ENCODE results near the gene IL22RA2.

DNA sequence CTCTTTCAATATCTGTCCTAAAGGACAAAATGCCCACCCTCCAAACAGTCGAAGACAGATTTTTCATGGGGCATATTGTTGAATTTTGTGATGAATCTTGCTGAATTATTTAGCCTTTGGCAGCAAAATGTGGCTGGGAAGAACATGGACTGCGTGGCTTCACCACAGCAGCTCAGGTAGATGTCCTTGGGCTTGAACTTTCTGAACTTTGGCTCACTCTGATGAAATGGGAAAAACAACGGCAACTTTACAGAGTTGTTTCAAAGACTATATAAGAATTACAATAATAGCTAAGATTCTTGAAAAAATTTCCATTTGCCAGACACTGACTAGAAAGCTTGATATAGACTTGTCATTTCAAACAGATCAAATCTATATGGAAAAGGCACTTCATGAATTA is 75.9 kb downstream of the IL22RA2 start:
- TF ChIP-seq GATA2 (IDR thresholded peaks at IDR 0.05; ENCODE audit: low read depth, low read length) (no peak), GATA3 (IDR thresholded peaks at IDR 0.05; ENCODE audit: low read depth, low read length) (no peak)

Measured in SH-SY5Y (cell line).